ENCODE measurements around the gene S1PR1.

- TF ChIP-seq CTCF (IDR thresholded peaks at IDR 0.05) (no peak), POLR2A (IDR thresholded peaks at IDR 0.05) (no peak), POLR2AphosphoS5 (IDR thresholded peaks at IDR 0.05; ENCODE audit: insufficient read depth in 1 of 2, low read depth in 1 of 2) (no peak)
These were observed 40.2 kb upstream of the S1PR1 start for GRCh38 chr1:101196668-101197067.

Measured in vagina (tissue), 2 donors.